Amniotic epithelial cell (primary cell): ENCODE measurements around the gene ZNF219.
A peak's percentile ranks its signal among the peaks of the same experiment; 100 is the strongest.

Experiments used
- DNase-seq: peaks from one replicate; pipeline ENCODE4 v3.0.0-alpha.2; 2010; ENCODE audit warnings: low read depth

Gene ZNF219

DNA sequence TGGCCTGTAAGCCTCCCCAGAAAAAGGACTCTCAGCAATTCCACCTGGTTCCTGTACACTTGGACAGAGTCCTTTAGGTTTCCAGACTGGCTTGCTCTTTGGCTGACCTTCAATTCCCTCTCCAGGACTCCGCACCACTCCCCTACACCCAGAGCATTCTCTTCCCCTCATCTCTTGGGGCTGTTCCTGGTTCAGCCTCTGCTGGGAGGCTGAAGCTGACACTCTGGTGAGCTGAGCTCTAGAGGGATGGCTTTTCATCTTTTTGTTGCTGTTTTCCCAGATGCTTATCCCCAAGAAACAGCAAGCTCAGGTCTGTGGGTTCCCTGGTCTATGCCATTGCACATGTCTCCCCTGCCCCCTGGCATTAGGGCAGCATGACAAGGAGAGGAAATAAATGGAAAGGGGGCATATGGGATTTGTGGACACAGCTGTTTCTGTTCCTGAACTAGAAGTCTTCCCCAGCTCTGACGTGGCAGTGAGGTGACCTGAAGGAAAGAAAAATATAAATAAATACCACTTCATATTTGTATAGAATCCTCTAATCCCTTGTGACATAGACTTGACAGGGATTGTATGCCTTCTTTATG lies 55.0 kb downstream of the ZNF219 start:
- DNase-seq, result no peak

DNA sequence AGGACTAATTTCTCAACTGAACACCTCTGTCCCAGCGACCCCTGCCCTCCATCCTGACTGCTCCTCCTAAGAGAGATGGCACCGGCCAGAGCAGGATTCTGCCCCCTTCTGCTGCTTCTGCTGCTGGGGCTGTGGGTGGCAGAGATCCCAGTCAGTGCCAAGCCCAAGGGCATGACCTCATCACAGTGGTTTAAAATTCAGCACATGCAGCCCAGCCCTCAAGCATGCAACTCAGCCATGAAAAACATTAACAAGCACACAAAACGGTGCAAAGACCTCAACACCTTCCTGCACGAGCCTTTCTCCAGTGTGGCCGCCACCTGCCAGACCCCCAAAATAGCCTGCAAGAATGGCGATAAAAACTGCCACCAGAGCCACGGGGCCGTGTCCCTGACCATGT lies 55.5 kb downstream of the ZNF219 start:
- no peak for DNase-seq

DNA sequence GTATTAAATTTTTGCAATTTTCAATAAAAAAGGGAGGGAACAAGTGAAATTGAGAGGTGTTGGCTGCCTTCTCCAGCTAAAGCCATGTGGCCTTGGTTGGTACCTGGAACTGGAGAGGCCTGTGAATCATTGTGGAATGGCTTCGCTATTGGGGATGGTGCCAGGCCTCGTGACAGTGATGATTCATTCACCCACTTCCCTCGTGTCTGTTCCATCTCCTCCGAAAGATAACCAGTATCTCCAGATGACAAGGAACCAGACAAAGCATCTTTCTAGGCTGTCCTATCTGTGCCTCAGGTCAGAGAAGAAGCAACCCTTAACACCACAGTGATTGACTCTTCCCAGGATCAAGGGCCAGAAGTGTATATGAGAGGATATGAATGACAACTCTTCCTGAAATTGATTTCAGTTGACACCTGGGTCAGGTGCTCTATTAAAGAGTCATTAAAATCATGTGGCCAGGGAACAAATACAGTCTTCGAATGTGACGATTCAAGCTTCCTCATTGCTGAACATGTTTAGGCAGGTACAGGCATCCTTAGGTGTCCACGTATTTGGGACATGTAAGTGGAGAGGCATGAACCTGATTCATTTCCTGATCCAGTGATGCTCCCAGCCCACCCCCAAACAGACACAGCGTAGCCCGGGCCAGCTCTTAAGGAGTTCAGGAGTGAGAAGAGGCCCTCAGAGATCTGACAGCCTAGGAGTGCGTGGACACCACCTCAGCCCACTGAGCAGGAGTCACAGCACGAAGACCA lies 56.6 kb downstream of the ZNF219 start, which contains the start of gene RNASE7:
TSS of gene RNASE7 (plus strand) at position 687 of the 758 bp plus-strand sequence. CDS start 631 bp downstream, outside the sequence.
- peak; percentile 85 for DNase-seq

DNA sequence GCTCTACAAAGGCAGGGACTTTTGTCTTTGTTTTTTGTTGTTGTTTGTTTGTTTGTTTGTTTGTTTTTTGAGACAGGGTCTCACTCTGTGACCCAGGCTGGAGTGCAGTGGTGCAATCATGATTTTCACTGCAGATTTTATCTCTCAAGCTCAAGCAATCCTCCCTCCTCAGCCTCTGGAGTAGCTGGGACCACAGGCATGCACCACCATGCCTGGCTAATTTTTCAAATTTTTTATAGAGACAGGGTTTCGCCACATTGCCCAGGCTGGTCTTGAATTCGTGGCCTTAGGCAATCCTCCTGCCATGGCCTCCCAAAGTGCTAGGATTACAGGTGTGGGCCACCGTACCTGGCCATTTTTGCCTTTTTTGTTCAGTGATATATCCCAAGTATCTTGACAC lies 57.5 kb downstream of the ZNF219 start:
- peak; percentile 71 for DNase-seq

DNA sequence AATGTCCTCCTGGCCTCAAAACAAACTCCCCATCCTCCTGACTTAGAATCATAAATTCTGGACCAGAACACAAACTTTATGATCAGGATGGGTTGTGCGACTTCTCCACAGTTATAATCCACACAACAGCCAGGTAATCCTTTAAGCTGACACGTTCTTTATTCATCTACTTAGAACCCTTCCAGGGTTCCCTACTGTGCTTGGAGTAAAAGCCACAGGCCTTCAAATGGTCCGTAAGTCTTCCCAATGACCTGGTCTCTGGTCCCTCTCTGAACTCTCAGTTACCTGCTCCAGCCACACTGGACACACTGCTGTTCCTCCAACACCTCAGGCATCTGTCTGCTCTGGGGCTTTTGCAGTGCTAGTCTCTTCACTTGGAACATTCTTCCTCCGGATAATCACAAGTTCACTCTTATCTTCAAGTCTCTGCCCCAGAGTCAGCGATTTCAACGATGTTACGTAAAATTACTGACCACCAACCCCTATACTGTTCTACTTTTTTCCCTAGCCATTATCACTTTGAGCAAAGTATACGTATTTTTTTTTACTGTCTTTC lies 58.0 kb downstream of the ZNF219 start:
- peak; percentile 35 for DNase-seq
